Stimulated activated CD8-positive, alpha-beta memory T cell treated with anti-CD3 and anti-CD28 coated beads, Interleukin-12 subunit alpha, Interleukin-12 subunit beta, amount 100 ng/mL, for 24 hours (primary cell): ENCODE data around the gene FAT1.

ENCODE experiments used
- DNase-seq: peaks from one replicate; pipeline ENCODE4 v3.0.0-alpha.2; 2020; ENCODE audit errors: extremely low read depth

Gene FAT1

GRCh38 chr4:186724058-186724863 is 605 bp upstream of the FAT1 start:
- DNase-seq: no peak

GRCh38 chr4:186722796-186723291 is 812 bp downstream of the FAT1 start:
- DNase-seq: no peak

GRCh38 chr4:186719925-186720694 is 3.5 kb downstream of the FAT1 start:
- DNase-seq: no peak

- DNase-seq: no peak
Measured at GRCh38 chr4:186717556-186717955, 6.1 kb downstream of the FAT1 start.

DNA sequence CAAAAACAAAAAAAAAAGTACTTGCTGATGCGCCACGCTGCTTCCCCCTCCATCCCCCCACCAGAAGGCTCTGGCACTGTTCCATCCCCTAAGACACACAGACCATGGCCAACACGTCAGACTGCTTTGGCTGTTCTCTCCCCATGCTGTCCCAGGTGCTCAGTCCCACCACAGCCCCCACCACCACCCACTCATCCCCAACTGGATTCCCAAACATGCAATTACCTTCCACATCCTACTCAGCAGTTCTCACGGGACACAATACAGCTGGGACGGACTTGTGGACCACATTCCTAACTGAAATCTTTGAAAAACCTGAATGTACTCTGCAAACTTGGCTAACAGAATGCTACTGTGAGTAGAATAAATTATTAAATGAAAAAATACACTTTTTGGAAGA is 8.6 kb downstream of the FAT1 start:
- DNase-seq: no peak

GRCh38 chr4:186714006-186714675 is 9.5 kb downstream of the FAT1 start:
- DNase-seq: no peak

GRCh38 chr4:186712690-186713089 is 11.0 kb downstream of the FAT1 start:
- no peak for DNase-seq

DNA sequence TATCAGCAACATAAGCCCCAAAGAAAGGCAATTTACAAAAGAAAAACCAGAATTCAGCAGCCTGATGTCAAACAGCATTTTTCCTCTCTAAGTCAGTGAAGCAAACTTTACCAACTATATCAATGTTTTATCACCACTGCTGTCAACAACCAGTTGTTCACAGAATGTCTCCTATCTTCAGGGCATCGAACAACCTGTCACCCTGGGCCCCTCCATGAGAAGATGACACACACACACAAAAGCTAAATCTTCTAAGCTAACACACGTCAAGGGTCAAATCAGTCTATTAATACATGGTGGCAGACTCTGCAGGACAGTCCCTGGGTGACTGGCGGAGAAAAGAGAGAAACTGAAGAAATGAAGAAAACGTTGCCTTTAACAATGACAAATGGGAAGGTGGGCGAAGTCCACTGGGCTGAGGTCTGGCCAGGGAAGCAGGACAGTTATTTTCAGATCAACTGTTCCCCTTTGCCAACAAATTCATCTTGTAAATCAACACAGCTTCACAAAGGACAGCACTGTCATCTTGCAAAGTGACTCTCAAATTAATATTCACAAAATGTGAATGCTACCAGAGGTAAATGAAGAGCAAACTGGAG is 13.0 kb downstream of the FAT1 start:
- no peak for DNase-seq

DNA sequence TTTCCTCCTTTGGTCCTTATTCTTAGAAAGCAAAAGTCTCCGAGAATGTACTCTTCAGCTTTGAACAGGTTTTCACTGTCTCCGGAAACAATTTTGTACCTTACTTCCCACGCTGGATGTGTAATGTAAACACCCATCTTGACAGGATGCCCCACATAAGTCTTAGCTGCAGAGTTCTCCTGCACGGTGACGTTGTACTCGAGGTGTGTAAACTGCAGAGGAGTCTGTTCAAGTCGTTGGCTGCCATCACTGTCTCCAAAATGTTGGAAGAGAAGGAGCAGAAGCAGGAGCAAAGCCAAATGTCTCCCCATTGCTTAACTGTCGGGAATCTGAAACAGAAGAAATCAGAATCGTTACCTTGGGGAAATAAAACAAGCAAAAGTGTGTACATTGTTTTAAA is 14.1 kb downstream of the FAT1 start:
- DNase-seq: no peak

GRCh38 chr4:186708554-186708953 is 15.1 kb downstream of the FAT1 start:
- no peak for DNase-seq

- DNase-seq: no peak
Measured at GRCh38 chr4:186707996-186708395, 15.7 kb downstream of the FAT1 start.

DNA sequence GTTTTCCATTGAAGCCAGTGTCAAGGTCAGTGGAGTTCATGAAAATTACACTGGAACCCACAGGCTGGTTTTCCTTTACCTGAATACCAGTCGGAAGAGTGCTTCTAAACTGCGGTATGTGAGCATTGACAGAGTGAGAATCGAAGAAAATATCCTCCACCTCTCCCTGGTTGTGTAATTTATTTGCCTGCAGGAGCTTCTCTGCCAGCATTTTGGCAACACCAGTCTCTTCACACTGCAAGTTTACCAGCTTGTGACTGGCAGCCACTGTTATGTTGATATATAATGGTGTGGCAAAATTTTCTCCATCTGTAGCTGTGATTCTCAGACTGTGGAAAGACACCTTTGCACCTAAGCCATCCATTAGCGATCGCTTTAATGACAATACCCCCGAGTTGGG is 16.1 kb downstream of the FAT1 start:
- DNase-seq: no peak

DNA sequence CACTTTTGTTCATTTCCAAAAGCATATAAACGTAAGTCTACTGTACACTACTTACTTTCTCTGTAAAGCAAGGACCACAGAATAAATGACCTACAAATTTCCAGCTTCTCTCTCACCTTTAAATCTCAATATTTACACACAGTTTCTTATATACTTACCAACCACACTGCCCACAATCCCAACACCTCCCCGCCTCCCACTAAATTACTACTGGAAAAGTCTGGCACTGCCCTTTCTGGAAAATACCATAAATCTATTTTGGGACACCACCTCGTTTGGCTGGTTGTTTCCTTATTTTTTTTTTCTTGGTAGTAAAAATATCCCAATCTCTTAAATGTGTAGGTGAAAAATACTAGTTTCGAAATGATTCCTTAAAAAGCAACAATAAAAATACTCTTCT is 19.6 kb downstream of the FAT1 start:
- DNase-seq: no peak

DNA sequence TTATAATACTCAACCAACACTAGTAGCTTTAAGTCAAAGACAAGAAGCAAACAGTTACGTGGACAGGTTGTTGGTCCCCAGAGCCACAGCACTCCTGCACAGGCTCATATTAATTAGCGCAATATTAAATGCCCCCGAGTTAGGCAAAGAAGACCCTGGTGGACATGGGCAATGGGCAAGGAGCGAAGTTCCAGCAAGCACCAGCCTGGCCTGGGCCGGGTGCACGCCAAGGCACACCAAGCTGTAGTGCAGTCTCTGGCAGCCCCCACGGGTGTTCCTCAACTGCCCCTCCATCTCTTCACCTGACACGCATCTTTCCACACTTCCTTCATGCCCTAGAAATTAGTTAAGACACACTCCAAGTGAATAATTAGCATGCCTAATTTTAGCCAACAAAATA is 20.1 kb downstream of the FAT1 start:
- no peak for DNase-seq

DNA sequence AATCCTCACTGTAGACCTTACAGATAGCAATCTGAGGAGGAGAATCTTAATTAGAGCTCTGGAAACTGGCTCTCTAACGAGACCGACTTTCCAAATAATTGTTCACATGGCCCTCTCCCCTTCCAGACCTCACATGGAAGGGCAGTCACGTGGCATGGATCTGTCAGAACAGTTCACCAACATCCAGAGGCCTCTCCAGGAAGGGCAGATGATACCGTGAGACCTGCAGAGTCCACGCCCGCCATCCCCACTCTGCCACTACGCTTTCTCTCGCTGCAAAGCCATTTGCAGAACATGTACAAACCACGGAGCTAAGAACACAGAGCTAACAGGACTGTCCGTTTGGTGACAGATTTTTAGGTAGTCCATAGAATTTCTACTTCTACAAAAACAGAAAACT is 20.7 kb downstream of the FAT1 start:
- no peak for DNase-seq

- no peak for DNase-seq
Measured at GRCh38 chr4:186702297-186702696, 21.4 kb downstream of the FAT1 start.

- DNase-seq: no peak
Measured at GRCh38 chr4:186701788-186702187, 21.9 kb downstream of the FAT1 start.

GRCh38 chr4:186701273-186701672 is 22.4 kb downstream of the FAT1 start:
- DNase-seq: no peak

- no peak for DNase-seq
Measured at GRCh38 chr4:186700746-186701145, 22.9 kb downstream of the FAT1 start.

GRCh38 chr4:186699881-186700397 is 23.7 kb downstream of the FAT1 start:
- DNase-seq: no peak

DNA sequence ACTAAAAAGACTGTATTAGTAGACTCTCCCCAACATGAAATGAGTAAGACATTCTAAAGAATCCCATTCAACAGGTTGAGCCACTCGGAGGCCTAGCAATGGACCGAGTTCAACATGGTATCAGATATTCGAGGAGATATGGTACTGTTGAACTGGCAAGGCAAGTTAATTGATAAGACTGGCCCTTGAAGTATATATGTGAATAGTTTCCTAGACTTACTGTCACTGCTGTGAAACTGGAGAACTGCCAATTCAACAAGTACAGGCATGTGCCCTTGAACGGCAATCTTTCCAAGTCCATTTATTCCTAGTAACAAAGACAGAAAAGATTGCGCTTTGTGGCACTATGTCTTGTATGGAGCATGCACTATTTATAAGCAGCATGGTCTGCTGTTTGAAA is 24.4 kb downstream of the FAT1 start:
- DNase-seq: no peak

- DNase-seq: no peak
Measured at GRCh38 chr4:186698525-186698924, 25.1 kb downstream of the FAT1 start.
